ENCODE measurements around the gene PSG6.
"Not testable (repeated sequence)": the region's sequence is repeated elsewhere in the genome, so short reads cannot be mapped to it uniquely, and the experiment has no call there.

The PSG6 gene

DNA sequence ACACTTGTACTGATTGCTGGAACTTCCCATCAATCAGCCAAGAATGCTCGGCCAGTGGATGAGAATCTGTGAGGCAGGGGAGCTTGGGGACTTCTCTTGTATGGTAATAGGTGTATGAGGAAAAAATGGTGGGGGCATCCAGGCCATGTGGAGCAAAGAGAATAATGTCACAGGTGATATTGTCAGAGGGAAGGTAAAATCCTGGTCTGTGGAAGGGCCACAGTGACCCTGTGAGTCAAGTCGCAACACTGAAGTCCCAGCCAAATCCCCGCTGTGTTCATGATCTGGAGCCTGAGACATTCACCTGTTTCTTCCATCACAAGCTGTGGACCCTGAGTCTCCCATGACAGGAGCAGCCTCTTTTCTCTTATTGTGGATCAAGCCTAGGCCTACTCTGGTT, 11.2 kb upstream of the PSG6 start:
- TF ChIP-seq EZH2phosphoT487 (conservative IDR thresholded peaks at IDR 0.05; ENCODE audit: low read length), result no peak
- TF ChIP-seq, protein P1, sequence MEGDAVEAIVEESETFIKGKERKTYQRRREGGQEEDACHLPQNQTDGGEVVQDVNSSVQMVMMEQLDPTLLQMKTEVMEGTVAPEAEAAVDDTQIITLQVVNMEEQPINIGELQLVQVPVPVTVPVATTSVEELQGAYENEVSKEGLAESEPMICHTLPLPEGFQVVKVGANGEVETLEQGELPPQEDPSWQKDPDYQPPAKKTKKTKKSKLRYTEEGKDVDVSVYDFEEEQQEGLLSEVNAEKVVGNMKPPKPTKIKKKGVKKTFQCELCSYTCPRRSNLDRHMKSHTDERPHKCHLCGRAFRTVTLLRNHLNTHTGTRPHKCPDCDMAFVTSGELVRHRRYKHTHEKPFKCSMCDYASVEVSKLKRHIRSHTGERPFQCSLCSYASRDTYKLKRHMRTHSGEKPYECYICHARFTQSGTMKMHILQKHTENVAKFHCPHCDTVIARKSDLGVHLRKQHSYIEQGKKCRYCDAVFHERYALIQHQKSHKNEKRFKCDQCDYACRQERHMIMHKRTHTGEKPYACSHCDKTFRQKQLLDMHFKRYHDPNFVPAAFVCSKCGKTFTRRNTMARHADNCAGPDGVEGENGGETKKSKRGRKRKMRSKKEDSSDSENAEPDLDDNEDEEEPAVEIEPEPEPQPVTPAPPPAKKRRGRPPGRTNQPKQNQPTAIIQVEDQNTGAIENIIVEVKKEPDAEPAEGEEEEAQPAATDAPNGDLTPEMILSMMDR (IDR thresholded peaks at IDR 0.05; ENCODE audit: insufficient read depth, low read length, poor library complexity, severe bottlenecking), result no peak
- no peaks in the 10 kb centered on the region for H4K20me1 ChIP-seq (ENCODE audit: low read depth, low read length)

DNA sequence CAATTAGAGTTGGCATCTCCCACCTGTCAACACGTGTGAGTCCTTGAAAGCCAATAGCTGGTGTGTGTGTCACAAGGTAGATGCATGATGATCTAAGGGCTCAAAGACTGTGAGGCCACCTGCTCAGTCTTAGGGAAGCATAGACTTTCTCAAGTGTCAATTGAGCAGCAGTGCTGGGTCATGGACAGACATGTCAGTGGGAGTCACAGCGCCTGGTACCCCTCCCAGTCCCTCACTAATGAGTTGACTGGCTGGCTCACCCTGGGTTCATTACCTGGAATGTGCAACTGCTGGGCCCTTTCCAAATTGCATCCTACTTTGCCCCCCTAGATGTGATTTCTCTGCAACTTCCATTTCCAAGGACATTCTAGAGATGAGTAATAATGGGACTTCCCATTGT, 9.1 kb upstream of the PSG6 start:
- no peak overlapping the region for H3K4me3 ChIP-seq (ENCODE audit: insufficient read depth, low read length, poor library complexity, severe bottlenecking)
- H3K36me3 ChIP-seq (ENCODE audit: low read length), result no peaks in the 10 kb centered on the region
- H3K79me2 ChIP-seq (ENCODE audit: insufficient read depth, low read length), result no peaks in the 10 kb centered on the region
- H3K4me2 ChIP-seq (ENCODE audit: low read depth, low read length, poor library complexity, severe bottlenecking), result no peak overlapping the region
- no peaks in the 10 kb centered on the region for H4K20me1 ChIP-seq (ENCODE audit: low read depth, low read length)
- no peaks in the 10 kb centered on the region for H3F3A ChIP-seq (ENCODE audit: insufficient read depth)
- H3K9me3 ChIP-seq (ENCODE audit: insufficient read depth, low read length), result no peaks in the 10 kb centered on the region
- no peaks in the 10 kb centered on the region for H3K27me3 ChIP-seq (ENCODE audit: low read length)
- no peak overlapping the region for H3K27ac ChIP-seq (ENCODE audit: low read depth, low read length)
- no peak overlapping the region for H2AFZ ChIP-seq (ENCODE audit: low read depth, low read length, severe bottlenecking)
- no peaks in the 10 kb centered on the region for H3K9me2 ChIP-seq (replicated peaks; ENCODE audit: insufficient read depth, low read length)
- no peak overlapping the region for H3K9ac ChIP-seq (ENCODE audit: low read length)
- TF ChIP-seq, protein P1 (IDR thresholded peaks at IDR 0.05; ENCODE audit: insufficient read depth, low read length, poor library complexity, severe bottlenecking), result no peak
- TF ChIP-seq EZH2phosphoT487 (conservative IDR thresholded peaks at IDR 0.05; ENCODE audit: low read length), result no peak

More for the DNA sequence above, 11.2 kb upstream of the PSG6 start:
- H3K27me3 ChIP-seq (ENCODE audit: low read length), result no peaks in the 10 kb centered on the region
- H3F3A ChIP-seq (ENCODE audit: insufficient read depth), result no peaks in the 10 kb centered on the region
- no peak overlapping the region for H3K9ac ChIP-seq (ENCODE audit: low read length)
- H3K79me2 ChIP-seq (ENCODE audit: insufficient read depth, low read length), result no peaks in the 10 kb centered on the region
- H2AFZ ChIP-seq (ENCODE audit: low read depth, low read length, severe bottlenecking), result no peak overlapping the region
- no peaks in the 10 kb centered on the region for H3K9me2 ChIP-seq (replicated peaks; ENCODE audit: insufficient read depth, low read length)
- H3K27ac ChIP-seq (ENCODE audit: low read depth, low read length), result no peak overlapping the region
- no peak overlapping the region for H3K4me2 ChIP-seq (ENCODE audit: low read depth, low read length, poor library complexity, severe bottlenecking)
- no peak overlapping the region for H3K4me3 ChIP-seq (ENCODE audit: insufficient read depth, low read length, poor library complexity, severe bottlenecking)
- no peaks in the 10 kb centered on the region for H3K36me3 ChIP-seq (ENCODE audit: low read length)
- H3K9me3 ChIP-seq (ENCODE audit: insufficient read depth, low read length), result no peaks in the 10 kb centered on the region

DNA sequence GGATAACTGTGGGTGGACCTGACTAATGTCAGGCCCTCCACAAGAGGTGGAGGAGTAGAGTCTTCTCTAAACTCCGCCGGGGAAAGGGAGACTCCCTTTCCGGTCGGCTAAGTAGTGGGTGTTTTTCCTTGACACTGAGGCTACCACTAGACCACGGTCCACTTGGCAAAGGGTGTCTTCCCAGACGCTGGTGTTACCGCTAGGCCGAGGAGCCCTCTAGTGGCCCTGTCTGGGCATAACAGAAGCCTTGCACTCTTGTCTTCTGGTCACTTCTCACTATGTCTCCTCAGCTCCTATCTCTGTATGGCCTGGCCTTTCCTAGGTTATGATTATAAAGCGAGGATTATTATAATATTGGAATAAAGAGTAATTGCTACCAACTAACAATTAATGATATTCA, 5.4 kb upstream of the PSG6 start:
- not testable (repeated sequence) for H3K9ac ChIP-seq (ENCODE audit: low read length); H3K9me2 ChIP-seq (replicated peaks; ENCODE audit: insufficient read depth, low read length); H3F3A ChIP-seq (ENCODE audit: insufficient read depth); H3K27me3 ChIP-seq (ENCODE audit: low read length); H2AFZ ChIP-seq (ENCODE audit: low read depth, low read length, severe bottlenecking); H3K4me2 ChIP-seq (ENCODE audit: low read depth, low read length, poor library complexity, severe bottlenecking); H3K79me2 ChIP-seq (ENCODE audit: insufficient read depth, low read length); H3K27ac ChIP-seq (ENCODE audit: low read depth, low read length); H3K36me3 ChIP-seq (ENCODE audit: low read length); H3K9me3 ChIP-seq (ENCODE audit: insufficient read depth, low read length); H4K20me1 ChIP-seq (ENCODE audit: low read depth, low read length); H3K4me3 ChIP-seq (ENCODE audit: insufficient read depth, low read length, poor library complexity, severe bottlenecking)
- TF ChIP-seq, protein P1 (IDR thresholded peaks at IDR 0.05; ENCODE audit: insufficient read depth, low read length, poor library complexity, severe bottlenecking), result peak; percentile 40

DNA sequence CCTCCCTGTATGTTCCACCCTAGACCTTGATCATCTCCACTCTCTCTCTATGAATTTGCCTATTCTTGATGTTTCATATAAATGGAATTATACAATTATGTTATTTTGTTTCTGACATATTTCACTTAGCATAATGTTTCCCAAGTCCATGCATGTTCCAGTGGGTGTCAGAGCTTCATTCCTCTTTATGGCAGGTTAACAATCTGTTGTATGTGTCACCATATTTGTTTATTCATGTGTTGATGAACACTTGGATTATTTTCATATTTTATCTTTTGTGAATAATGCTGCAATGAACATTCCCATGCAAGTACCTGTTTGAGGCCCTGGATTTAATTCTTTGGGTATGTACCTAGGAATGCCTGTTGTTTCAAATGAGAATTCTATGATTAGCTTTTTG, 3.3 kb upstream of the PSG6 start:
- H2AFZ ChIP-seq (ENCODE audit: low read depth, low read length, severe bottlenecking); H3K27ac ChIP-seq (ENCODE audit: low read depth, low read length); H3K4me2 ChIP-seq (ENCODE audit: low read depth, low read length, poor library complexity, severe bottlenecking); H3K9ac ChIP-seq (ENCODE audit: low read length); H4K20me1 ChIP-seq (ENCODE audit: low read depth, low read length); H3K9me2 ChIP-seq (replicated peaks; ENCODE audit: insufficient read depth, low read length); H3F3A ChIP-seq (ENCODE audit: insufficient read depth); H3K79me2 ChIP-seq (ENCODE audit: insufficient read depth, low read length); H3K4me3 ChIP-seq (ENCODE audit: insufficient read depth, low read length, poor library complexity, severe bottlenecking); H3K9me3 ChIP-seq (ENCODE audit: insufficient read depth, low read length); H3K27me3 ChIP-seq (ENCODE audit: low read length); H3K36me3 ChIP-seq (ENCODE audit: low read length): not testable (repeated sequence)

Measured in SU-DHL-6 (cell line).